Neutrophil (primary cell): Measurements from ENCODE around the gene PIP4K2C.

ENCODE experiments used
- H3K27ac ChIP-seq: fragments of 200-600 bp; sonication (generic); 2 replicates; pipeline ENCODE4 v1.5.1; 2016; ENCODE audit warnings: mild to moderate bottlenecking, moderate library complexity
- H3K27me3 ChIP-seq: fragments of 200-600 bp; sonication (generic); 2 replicates; pipeline ENCODE4 v1.6.0; 2016; ENCODE audit warnings: mild to moderate bottlenecking
- H3K36me3 ChIP-seq: fragments of 200-600 bp; sonication (generic); 2 replicates; pipeline ENCODE4 v1.5.1; 2017
- H3K4me1 ChIP-seq, 2 experiments: fragments of 200-600 bp in 1 of 2; sonication (generic) in 1 of 2; 1 replicate in 1 of 2; 2 replicates in 1 of 2; pipeline versions ENCODE4 v1.5.1 to v1.6.1; 2013 to 2016; ENCODE audit warnings: low read depth in 1 of 2, low read length in 1 of 2, mild to moderate bottlenecking in 1 of 2, moderate library complexity in 1 of 2; ENCODE audit not compliant: control insufficient read depth in 1 of 2, insufficient read depth in 1 of 2
- H3K4me3 ChIP-seq, 2 experiments: fragments of 200-600 bp in 1 of 2; sonication (generic) in 1 of 2; 1 replicate in 1 of 2; 2 replicates in 1 of 2; pipeline ENCODE4 v1.5.1; 2013 to 2016; ENCODE audit warnings: low read depth in 1 of 2, low read length in 1 of 2, mild to moderate bottlenecking in 1 of 2, moderate library complexity in 1 of 2
- H3K9me3 ChIP-seq: fragments of 200-600 bp; sonication (generic); 2 replicates; pipeline ENCODE4 v1.5.1; 2016
- CTCF ChIP-seq: fragments of 200-600 bp; sonication (generic); IDR thresholded peaks from 2 replicates; pipeline ENCODE4 v1.5.1; 2016; ENCODE audit warnings: antibody characterized with exemption

Gene PIP4K2C

GRCh38 chr12:57591782-57592325 is 862 bp downstream of the PIP4K2C start:
- H3K27ac ChIP-seq, result peak overlapping the region; percentile 76

GRCh38 chr12:57592551-57593165 is 1.7 kb downstream of the PIP4K2C start:
- TF ChIP-seq CTCF, result no peak
- Histone ChIP-seq H3K9me3 (no peaks in the 10 kb centered on the region), H3K36me3 (peaks cover 38% of the 10 kb centered on the region), H3K27ac (no peak overlapping the region), H3K27me3 (peaks cover 18% of the 10 kb centered on the region), H3K4me3 (no peak overlapping the region), H3K4me1 (peaks cover 14 to 16% of the 10 kb centered on the region in 2 experiments)

More at GRCh38 chr12:57591782-57592325, 862 bp downstream of the PIP4K2C start:
- H3K36me3 ChIP-seq, result peaks cover 30% of the 10 kb centered on the region
- peaks cover 26% of the 10 kb centered on the region for H3K27me3 ChIP-seq
- peaks cover 14 to 16% of the 10 kb centered on the region in 2 experiments for H3K4me1 ChIP-seq
- H3K4me3 ChIP-seq, result peak overlapping the region; percentile 76 to 91
- H3K9me3 ChIP-seq, result no peaks in the 10 kb centered on the region
- TF ChIP-seq CTCF, result no peak

GRCh38 chr12:57593187-57593586 is 2.2 kb downstream of the PIP4K2C start:
- peaks cover 14 to 16% of the 10 kb centered on the region in 2 experiments for H3K4me1 ChIP-seq
- H3K9me3 ChIP-seq, result no peaks in the 10 kb centered on the region
- H3K4me3 ChIP-seq, result no peak overlapping the region
- H3K27me3 ChIP-seq, result peaks cover 13% of the 10 kb centered on the region
- peaks cover 43% of the 10 kb centered on the region for H3K36me3 ChIP-seq
- H3K27ac ChIP-seq, result no peak overlapping the region
- no peak for TF ChIP-seq CTCF

DNA sequence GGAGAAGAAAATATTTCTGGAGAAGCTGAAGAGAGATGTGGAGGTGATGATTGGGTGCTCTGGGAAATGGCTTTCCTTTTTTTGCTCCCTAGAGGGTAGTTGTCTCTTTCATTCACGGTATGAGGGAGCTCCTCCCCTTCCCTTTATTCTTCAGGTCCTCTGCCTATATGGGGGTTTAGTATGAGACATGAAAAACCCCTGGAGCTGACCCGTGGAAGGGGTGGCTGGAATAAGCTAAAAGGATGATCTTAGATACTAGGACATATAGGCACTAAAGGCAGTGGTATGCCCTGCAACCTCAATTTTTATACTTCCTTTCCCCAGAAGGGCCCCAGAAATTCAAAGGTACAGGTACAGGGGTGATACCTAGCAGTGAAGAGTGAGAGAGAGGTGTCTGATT is 9.4 kb downstream of the PIP4K2C start:
- Histone ChIP-seq H3K4me1 (peaks cover 0 to 9% of the 10 kb centered on the region in 2 experiments), H3K4me3 (no peak overlapping the region), H3K27ac (no peak overlapping the region), H3K27me3 (peaks cover 21% of the 10 kb centered on the region), H3K9me3 (no peaks in the 10 kb centered on the region), H3K36me3 (peaks cover 72% of the 10 kb centered on the region)
- no peak for TF ChIP-seq CTCF

DNA sequence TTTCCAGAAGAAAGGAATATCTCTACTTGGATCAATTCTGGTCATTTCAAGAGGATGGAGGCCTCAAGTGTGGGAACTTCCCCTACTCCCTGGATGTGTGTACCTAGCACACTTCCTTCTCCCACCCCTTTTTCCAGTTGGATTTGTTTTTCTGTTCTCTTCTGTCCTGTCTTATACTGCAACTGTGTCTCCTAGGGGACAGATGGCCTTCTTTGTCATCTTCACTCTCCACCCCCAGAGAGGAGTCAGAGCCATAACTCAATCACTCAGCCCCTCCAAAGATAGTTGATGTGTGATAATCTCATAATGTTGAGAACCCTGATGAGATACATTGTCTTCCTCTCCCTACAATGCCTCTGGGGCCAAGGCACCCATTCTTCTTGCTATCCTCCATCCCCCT is 11.6 kb downstream of the PIP4K2C start:
- Histone ChIP-seq H3K27me3 (peaks cover 42% of the 10 kb centered on the region), H3K36me3 (peaks cover 52% of the 10 kb centered on the region), H3K9me3 (no peaks in the 10 kb centered on the region), H3K4me3 (no peak overlapping the region), H3K27ac (no peak overlapping the region), H3K4me1 (peaks cover 0 to 9% of the 10 kb centered on the region in 2 experiments)
- TF ChIP-seq CTCF, result no peak
